ENCODE results near the gene NINJ2. TPM values are rescaled to one million over a fixed set of nuclear protein-coding genes. Genes with fewer than 3 reads are reported as not detected.
"Not testable (repeated sequence)": the region's sequence is repeated elsewhere in the genome, so short reads cannot be mapped to it uniquely, and the experiment has no call there.

The NINJ2 gene
- total and polyA plus RNA-seq, 7 donors = 2.0 to 12.3 (median 7.2) TPM

DNA sequence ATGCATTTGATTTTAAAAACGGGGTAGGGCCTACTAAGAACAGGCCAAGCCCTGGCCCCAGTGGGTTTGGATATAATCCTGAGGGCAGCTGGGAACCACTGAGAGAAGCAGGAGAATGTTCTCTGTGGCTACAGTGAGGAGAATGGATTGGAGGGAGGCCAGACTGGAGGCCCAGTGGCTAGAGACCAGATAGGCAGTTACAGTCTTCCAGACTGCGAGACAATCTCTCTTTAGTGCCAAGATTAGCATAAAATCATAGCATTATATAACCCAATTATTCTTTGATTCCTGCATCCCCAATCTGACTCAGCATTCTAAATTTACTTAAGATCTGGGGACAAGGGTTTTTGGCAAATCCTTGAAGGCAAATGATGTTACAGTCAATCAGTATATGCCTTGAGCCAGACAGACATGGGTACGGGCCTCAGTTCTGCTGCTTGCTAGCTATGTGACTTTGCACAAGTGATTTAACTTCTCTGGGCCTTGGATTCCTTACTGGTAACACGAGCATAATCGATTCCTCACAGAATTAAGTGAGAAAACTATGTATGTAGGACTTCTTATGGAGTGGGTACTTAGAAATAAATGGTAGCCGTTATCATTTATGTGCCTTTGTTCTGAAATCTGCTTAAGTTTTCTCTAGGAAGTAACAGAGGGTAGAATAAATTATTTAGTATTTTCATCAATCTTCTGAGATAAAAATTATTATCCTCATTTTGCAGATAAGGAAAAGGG, 18.3 kb downstream of the NINJ2 start:
- no peak for DNase-seq
- Histone ChIP-seq H3K4me1 (peaks cover 0 to 45% (median 41%) of the 10 kb centered on the region in 4 donors), H3K27me3 (no peaks in the 10 kb centered on the region), H3K4me3 (no peak overlapping the region), H3K36me3 (no peaks in the 10 kb centered on the region), H3K27ac (peak overlapping the region; percentile 89 to 97 (median 96)), H3K9me3 (no peaks in the 10 kb centered on the region)
- 92 to 94% methylated on average over 6 of the region's 6 CpGs for WGBS, 2 donors
- TF ChIP-seq, protein P1, sequence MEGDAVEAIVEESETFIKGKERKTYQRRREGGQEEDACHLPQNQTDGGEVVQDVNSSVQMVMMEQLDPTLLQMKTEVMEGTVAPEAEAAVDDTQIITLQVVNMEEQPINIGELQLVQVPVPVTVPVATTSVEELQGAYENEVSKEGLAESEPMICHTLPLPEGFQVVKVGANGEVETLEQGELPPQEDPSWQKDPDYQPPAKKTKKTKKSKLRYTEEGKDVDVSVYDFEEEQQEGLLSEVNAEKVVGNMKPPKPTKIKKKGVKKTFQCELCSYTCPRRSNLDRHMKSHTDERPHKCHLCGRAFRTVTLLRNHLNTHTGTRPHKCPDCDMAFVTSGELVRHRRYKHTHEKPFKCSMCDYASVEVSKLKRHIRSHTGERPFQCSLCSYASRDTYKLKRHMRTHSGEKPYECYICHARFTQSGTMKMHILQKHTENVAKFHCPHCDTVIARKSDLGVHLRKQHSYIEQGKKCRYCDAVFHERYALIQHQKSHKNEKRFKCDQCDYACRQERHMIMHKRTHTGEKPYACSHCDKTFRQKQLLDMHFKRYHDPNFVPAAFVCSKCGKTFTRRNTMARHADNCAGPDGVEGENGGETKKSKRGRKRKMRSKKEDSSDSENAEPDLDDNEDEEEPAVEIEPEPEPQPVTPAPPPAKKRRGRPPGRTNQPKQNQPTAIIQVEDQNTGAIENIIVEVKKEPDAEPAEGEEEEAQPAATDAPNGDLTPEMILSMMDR (IDR thresholded peaks at IDR 0.05) = no peak
- no peak for TF ChIP-seq EP300 (IDR thresholded peaks at IDR 0.05)
- intact Hi-C loops (cut with DNase I) = loop anchor here (5.0 to 10.0 kb wide), 2 partner anchors 170 to 258 kb away; partner anchors contain the start of gene KDM5A

DNA sequence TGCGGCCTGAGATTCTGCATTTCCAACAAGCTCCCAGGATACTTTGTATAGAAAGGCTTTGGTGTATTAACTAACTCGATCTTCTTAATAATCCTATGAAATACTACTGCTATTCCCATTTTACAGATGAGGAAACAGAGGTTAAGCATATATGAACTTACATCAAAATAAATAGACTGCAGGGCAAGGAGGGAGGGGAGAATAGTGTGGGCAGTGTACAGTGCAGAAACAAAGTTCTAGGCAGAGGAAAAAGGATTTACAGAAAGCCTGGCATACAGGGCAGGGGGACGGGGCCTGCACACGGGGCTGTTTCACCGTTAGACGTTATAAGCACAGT, 19.0 kb downstream of the NINJ2 start:
- DNase-seq = peak; percentile 38
- Histone ChIP-seq H3K4me1 (peaks cover 0 to 45% (median 41%) of the 10 kb centered on the region in 4 donors), H3K27me3 (no peaks in the 10 kb centered on the region), H3K9me3 (no peaks in the 10 kb centered on the region), H3K27ac (peak overlapping the region; percentile 89 to 97 (median 96)), H3K36me3 (no peaks in the 10 kb centered on the region), H3K4me3 (no peak overlapping the region)
- intact Hi-C loops (cut with DNase I) = loop anchor here (5.0 to 10.0 kb wide), 2 partner anchors 171 to 257 kb away; partner anchors contain the start of gene KDM5A
- 92% methylated on average over 6 of the region's 6 CpGs for WGBS, 2 donors
- TF ChIP-seq POLR2AphosphoS5 (IDR thresholded peaks at IDR 0.05) (no peak), POLR2A (IDR thresholded peaks at IDR 0.05) (no peak)

DNA sequence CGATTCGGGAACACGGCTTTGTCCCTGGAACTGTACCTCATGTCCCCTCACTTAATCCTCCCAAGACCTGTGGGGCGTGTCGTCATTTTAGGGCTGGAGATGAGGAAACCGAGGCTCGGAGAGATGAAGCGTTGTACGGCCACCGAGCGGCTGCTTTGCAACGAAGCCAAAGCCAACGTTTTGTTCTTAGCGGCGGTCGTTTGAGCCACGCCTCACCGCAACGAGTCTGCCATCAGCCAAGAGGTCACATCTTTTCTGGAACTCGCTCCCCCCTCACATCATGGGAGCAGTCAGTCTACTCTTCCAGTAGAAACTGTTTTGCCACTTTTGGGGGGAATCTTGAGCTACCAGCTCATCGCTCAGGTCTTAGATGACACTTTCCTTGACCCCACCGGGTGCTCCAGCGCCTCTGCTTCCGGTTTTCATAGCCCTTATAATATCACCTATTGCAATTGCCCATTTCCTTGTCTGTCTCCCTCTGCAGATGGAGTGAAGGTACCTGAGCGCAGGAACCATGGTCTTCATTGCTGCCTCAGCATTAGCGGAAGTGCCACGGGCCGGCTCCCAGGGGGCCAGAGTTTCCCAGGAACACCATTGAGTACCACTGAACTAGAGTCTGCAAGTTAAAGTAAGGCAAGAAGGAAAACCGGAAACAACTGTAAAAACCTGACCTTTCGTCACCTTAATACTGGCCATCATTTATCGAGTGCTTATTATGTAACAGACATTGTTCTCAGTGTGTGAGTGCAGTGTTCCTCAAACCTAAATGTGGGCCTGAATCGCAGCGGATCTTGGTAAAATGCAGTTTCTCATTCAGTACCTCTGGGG, 19.6 kb downstream of the NINJ2 start:
- peak; percentile 68 for DNase-seq
- TF ChIP-seq POLR2A (IDR thresholded peaks at IDR 0.05) (no peak), POLR2AphosphoS5 (IDR thresholded peaks at IDR 0.05) (peak in 1 of 4 donors; percentile 5), EP300 (IDR thresholded peaks at IDR 0.05) (no peak)
- H3K4me3 ChIP-seq = peak overlapping the region; percentile 59 to 76 (median 68)
- H3K9me3 ChIP-seq = no peaks in the 10 kb centered on the region
- H3K36me3 ChIP-seq = no peaks in the 10 kb centered on the region
- 16 to 25% methylated on average over 33 of the region's 33 CpGs for WGBS, 2 donors
- no peaks in the 10 kb centered on the region for H3K27me3 ChIP-seq
- peaks cover 0 to 45% (median 41%) of the 10 kb centered on the region in 4 donors for H3K4me1 ChIP-seq
- intact Hi-C loops (cut with DNase I) = loop anchor here (2.0 to 10.0 kb wide), 4 partner anchors 73 to 256 kb away; partner anchors contain the start of gene KDM5A
- peak overlapping the region; percentile 89 to 97 (median 96) for H3K27ac ChIP-seq

DNA sequence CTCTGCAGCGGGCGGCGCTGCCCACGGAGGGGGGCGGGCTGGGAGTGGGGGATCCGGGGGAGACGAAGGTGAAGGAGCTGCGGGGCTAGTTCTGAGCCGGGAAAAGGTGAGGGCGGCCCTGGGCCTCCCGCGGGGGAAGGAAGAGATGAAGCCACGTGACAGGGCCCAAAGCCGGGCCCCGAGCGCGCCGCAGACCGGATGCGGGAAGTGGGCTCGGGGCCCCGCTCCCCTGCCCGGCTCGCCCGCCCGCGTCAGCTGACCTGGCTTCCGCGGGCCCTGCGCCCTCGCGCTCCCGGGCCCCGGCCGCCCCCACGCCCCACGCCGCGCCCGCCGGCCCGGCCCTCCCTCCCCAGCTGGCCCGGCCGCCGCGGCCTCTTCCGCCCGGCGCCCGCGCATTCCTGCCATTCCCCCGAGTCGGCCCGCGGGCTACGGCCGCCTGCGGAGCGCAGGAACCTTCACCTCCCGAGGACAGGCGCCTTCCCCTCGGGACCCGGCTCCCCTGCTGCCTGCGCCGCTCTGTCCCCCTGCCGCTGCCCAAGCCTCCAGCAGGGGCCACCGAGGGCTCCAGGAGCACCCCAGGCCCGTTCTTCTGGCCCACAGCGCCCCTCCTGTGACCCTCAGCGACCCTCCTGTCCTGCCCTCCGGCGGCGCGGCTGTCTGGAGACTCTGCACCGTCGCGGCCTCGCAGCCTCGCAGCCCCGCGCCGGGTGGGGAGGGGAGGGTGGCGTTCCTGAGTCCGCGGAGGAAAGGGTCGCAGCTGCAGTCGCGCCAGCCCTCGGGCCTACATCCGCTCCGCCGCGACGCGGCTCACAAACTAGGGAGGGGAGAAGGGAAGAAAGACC, 20.4 kb downstream of the NINJ2 start:
- peaks cover 0 to 45% (median 41%) of the 10 kb centered on the region in 4 donors for H3K4me1 ChIP-seq
- intact Hi-C loops (cut with DNase I) = loop anchor here (2.0 to 10.0 kb wide), 4 partner anchors 72 to 256 kb away; partner anchors contain the start of gene KDM5A
- H3K27me3 ChIP-seq = no peaks in the 10 kb centered on the region
- no peak for TF ChIP-seq POLR2A (IDR thresholded peaks at IDR 0.05)
- no peak for TF ChIP-seq EP300 (IDR thresholded peaks at IDR 0.05)
- TF ChIP-seq, protein P1 (IDR thresholded peaks at IDR 0.05) = peak in 2 of 4 experiments; percentile 37 to 42
- TF ChIP-seq POLR2AphosphoS5 (IDR thresholded peaks at IDR 0.05) = peak in 3 of 4 donors; percentile 13 to 67 (median 48)
- DNase-seq = peak; percentile 87
- 1% methylated on average over 95 of the region's 95 CpGs for WGBS, 2 donors
- peak overlapping the region; percentile 59 to 76 (median 68) for H3K4me3 ChIP-seq
- no peaks in the 10 kb centered on the region for H3K36me3 ChIP-seq
- no peaks in the 10 kb centered on the region for H3K9me3 ChIP-seq
- H3K27ac ChIP-seq = peak overlapping the region; percentile 89 to 97 (median 96)

DNA sequence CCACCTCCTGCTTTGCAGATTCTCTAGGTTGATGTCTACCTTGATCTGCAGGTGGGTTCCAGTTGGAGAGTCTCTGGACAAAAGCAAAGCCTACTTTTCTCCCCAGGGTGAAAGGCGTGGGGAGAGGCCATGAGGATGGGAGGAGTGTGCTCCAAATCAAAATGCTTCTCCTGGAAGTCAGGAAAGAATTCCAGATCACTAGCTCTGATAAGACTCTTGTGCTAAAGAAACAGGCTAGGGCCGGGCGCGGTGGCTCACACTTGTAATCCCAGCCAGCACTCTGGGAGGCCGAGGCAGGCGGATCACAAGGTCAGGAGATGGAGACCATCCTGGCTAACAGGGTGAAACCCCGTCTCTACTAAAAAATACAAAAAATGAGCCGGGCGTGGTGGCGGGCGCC, 21.9 kb downstream of the NINJ2 start:
- not testable (repeated sequence) for H3K4me3 ChIP-seq, H3K36me3 ChIP-seq, H3K9me3 ChIP-seq, H3K27me3 ChIP-seq, DNase-seq
- intact Hi-C loops (cut with DNase I) = loop anchor here (5.0 to 10.0 kb wide), 2 partner anchors 173 to 254 kb away; partner anchors contain the start of gene KDM5A
- 96 to 98% methylated on average over 11 of the region's 11 CpGs for WGBS, 2 donors
- peak overlapping the region in 2 of 4 donors; percentile 8 to 97 for H3K27ac ChIP-seq
- peaks cover 0 to 33% (median 32%) of the 10 kb centered on the region in 4 donors for H3K4me1 ChIP-seq

Data from sigmoid colon (tissue), 7 donors.